A673 (cell line): ENCODE measurements around the gene ROR2. TPM values are rescaled to one million over a fixed set of nuclear protein-coding genes. Genes with fewer than 3 reads are reported as not detected.

Experiments used
- BruUV-seq: library from RNA; stranded (reverse); fragments of 400-500 nt; replicated peaks from 2 replicates; lab custom pipeline; 2021; lab: Mats Ljungman, UMichigan
- CTCF ChIA-PET: fragments of 300-600 bp; sonication (Branson Sonifier 250); formaldehyde crosslinking; loops from one replicate; lab custom pipeline; 2022; ENCODE audit warnings: antibody characterized with exemption; lab: Charles Lee
- POLR2A ChIA-PET: fragments of 300-600 bp; sonication (Branson Sonifier 250); formaldehyde crosslinking; loops from one replicate; lab custom pipeline; 2022; ENCODE audit warnings: antibody characterized with exemption; ENCODE audit not compliant: low non-redundant PET; lab: Charles Lee
- DNase-seq: peaks from one replicate; pipeline ENCODE4 v3.0.0-alpha.2; 2015; ENCODE audit warnings: low spot score
- H3K27ac ChIP-seq: fragments of 200-600 bp; sonication (generic); 2 replicates; pipeline ENCODE4 v1.5.1; 2016; ENCODE audit warnings: mixed run types, low read depth, mild to moderate bottlenecking, mixed read lengths, antibody characterized with exemption, low read length; ENCODE audit not compliant: poor library complexity, severe bottlenecking
- H3K27me3 ChIP-seq: fragments of 200-600 bp; sonication (generic); replicated peaks from 2 replicates; pipeline ENCODE4 v1.6.1; 2017; ENCODE audit warnings: mixed run types, low read depth, mild to moderate bottlenecking, mixed read lengths, antibody characterized with exemption, low read length; ENCODE audit not compliant: insufficient read depth, poor library complexity
- H3K36me3 ChIP-seq: fragments of 200-600 bp; sonication (generic); 2 replicates; pipeline ENCODE4 v1.6.1; 2016; ENCODE audit warnings: mixed run types, mild to moderate bottlenecking, mixed read lengths, antibody characterized with exemption, low read length; ENCODE audit not compliant: insufficient read depth, poor library complexity, severe bottlenecking
- H3K4me1 ChIP-seq: fragments of 200-600 bp; sonication (generic); 2 replicates; pipeline ENCODE4 v1.6.1; 2017; ENCODE audit warnings: mixed run types, mild to moderate bottlenecking, mixed read lengths, antibody characterized with exemption, low read length; ENCODE audit not compliant: insufficient read depth, poor library complexity, severe bottlenecking
- H3K4me3 ChIP-seq: fragments of 200-600 bp; sonication (generic); 2 replicates; pipeline ENCODE4 v1.5.1; 2016; ENCODE audit warnings: low read depth, mixed run types, mild to moderate bottlenecking, mixed read lengths, low read length; ENCODE audit not compliant: poor library complexity, severe bottlenecking
- H3K9me3 ChIP-seq: fragments of 200-600 bp; sonication (generic); 2 replicates; pipeline ENCODE4 v1.6.1; 2016; ENCODE audit warnings: mixed run types, low read depth, mild to moderate bottlenecking, mixed read lengths, antibody characterized with exemption, low read length; ENCODE audit not compliant: poor library complexity, severe bottlenecking
- EZH2 ChIP-seq: fragments of 200-600 bp; sonication (generic); IDR thresholded peaks from 2 replicates; pipeline ENCODE4 v1.6.1; 2017; ENCODE audit warnings: borderline replicate concordance, low read depth, mild to moderate bottlenecking, mixed read lengths, antibody characterized with exemption, low read length; ENCODE audit not compliant: poor library complexity, severe bottlenecking
- intact Hi-C: fragments of 100-400 bp; cut with micrococcal nuclease; formaldehyde crosslinking; loops from one replicate; pipeline ENCODE4 v1.10.0; 2022; ENCODE audit not compliant: unreplicated experiment
- total RNA-seq: library from RNA; stranded (reverse); gene quantifications from 2 replicates; pipeline ENCODE4 v1.2.3, GENCODE V29; 2021
- TF ChIP-seq, protein P1 (sequence below): fragments of 300-800, 200-600 bp; sonication (generic); conservative IDR thresholded peaks from 2 replicates; pipeline ENCODE4 v1.5.1; 2017; ENCODE audit warnings: low read depth, mild to moderate bottlenecking, antibody characterized with exemption, low read length, moderate library complexity, mixed read lengths

Gene ROR2
- total RNA-seq, 1 experiment from 2014 or later = 12.3 TPM

DNA sequence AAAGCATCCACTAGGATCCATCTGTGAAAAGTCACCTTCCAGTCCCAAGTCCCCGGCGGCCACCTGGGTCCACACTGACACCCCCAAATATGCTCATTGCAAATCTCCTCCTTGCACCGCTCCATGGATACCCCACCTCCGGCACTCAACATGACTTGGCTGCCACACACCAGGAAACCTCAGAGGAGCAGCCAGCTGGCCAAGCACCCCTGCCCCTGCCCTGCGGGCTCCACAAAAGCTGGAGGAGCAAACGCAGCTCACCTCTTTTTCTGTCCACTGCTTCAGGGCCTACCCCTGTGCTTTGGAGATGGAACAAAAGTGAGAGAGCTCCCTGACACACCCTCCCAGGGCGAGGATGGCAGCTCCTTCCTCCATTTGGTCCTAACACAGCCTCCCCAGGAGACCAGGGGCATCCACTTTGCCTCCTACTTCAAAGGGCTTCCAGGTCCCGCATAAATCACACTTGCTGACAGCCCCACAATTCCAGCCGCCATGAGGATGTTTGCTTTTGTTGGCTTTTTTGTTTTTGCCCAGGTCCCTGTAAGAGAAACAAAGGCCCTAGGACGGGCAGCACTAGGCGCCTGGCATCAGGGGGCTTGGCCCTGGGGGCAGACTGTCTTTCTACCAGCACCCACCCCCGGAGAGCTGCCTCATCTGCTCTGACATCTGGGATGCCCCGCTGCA is 14.8 kb downstream of the ROR2 start:
- no peak for TF ChIP-seq EZH2
- TF ChIP-seq, protein P1, sequence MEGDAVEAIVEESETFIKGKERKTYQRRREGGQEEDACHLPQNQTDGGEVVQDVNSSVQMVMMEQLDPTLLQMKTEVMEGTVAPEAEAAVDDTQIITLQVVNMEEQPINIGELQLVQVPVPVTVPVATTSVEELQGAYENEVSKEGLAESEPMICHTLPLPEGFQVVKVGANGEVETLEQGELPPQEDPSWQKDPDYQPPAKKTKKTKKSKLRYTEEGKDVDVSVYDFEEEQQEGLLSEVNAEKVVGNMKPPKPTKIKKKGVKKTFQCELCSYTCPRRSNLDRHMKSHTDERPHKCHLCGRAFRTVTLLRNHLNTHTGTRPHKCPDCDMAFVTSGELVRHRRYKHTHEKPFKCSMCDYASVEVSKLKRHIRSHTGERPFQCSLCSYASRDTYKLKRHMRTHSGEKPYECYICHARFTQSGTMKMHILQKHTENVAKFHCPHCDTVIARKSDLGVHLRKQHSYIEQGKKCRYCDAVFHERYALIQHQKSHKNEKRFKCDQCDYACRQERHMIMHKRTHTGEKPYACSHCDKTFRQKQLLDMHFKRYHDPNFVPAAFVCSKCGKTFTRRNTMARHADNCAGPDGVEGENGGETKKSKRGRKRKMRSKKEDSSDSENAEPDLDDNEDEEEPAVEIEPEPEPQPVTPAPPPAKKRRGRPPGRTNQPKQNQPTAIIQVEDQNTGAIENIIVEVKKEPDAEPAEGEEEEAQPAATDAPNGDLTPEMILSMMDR = no peak
- Histone ChIP-seq H3K27me3 (no peaks in the 10 kb centered on the region), H3K4me3 (no peak overlapping the region), H3K27ac (no peak overlapping the region), H3K36me3 (no peaks in the 10 kb centered on the region), H3K9me3 (peaks cover 20% of the 10 kb centered on the region), H3K4me1 (peaks cover 4% of the 10 kb centered on the region)
- no TSS peak for BruUV-seq
- no peak for DNase-seq
- intact Hi-C loops = no loop called here
- CTCF ChIA-PET = interaction anchor here (0.7 to 2.2 kb wide), 2 partner anchors 15 to 16 kb away, joined by 4 to 6 read pairs; partner anchors contain the start of gene ROR2
- POLR2A ChIA-PET = no interaction called here

DNA sequence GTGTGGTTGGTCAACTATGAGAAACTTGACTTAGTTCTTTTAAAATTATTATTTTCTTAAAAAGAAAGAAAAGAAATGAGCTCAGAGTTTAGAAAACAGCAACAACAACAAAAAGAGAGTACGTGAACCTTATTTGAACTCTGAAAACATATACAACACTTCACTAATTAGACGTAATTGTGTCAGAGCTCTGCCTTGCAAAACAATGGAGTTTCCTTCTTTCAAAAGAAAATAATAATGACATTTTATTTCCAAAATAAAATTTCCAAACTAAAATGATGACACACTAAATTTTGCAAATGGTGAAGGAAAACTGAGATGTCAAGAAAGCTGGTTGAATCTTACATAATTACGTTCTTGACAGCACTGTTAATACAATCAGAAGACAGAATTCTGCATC is 15.4 kb downstream of the ROR2 start:
- no peak overlapping the region for H3K27ac ChIP-seq
- no TSS peak for BruUV-seq
- H3K9me3 ChIP-seq = peaks cover 26% of the 10 kb centered on the region
- ChIA-PET POLR2A (interaction anchor here (0.6 kb wide), 1 partner anchor 1032 kb away, joined by 3 read pairs; no protein-coding TSS in a partner anchor), CTCF (interaction anchor here (0.7 to 2.2 kb wide), 2 partner anchors 15 to 17 kb away, joined by 4 to 6 read pairs; partner anchors contain the start of gene ROR2)
- no peaks in the 10 kb centered on the region for H3K27me3 ChIP-seq
- no peak overlapping the region for H3K4me3 ChIP-seq
- TF ChIP-seq, protein P1 = no peak
- no peak for TF ChIP-seq EZH2
- DNase-seq = no peak
- H3K36me3 ChIP-seq = no peaks in the 10 kb centered on the region
- intact Hi-C loops = no loop called here
- H3K4me1 ChIP-seq = peaks cover 4% of the 10 kb centered on the region

DNA sequence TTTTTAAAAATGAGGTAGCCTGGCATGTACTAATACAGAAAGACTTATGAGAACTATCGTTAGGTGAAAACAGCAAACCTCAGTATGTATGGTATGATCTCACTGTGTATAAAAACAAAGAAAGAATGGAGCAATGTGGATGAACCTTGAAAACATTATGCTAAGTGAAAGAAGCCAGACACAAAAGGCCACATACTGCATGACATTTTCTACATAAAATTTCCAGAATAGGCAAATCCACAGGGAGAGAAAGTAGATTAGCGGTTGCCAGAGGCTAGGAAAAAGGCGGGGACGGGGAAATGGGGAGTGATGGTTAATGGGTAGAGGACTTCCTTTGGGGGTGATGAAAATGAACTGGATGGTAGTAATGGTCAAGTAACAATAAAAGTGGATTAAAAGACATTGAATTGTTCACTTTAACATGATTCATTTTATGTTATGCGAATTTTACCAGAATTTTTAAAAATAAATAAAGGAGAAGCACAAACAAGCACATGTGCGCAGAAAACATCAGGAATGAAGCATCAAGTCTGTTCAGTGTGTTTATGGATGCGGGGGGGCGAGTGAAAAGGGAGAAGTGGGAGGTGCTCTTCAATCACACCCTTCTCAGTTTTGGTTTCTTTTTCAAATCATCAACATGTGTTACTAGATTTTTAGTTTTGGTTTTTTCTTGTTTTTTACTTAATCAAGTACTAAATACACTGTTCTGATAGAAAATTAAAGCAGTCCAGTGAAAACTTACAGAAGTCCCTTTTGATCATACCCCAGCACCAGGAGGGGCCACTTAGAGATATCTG is 16.3 kb downstream of the ROR2 start:
- H3K9me3 ChIP-seq = peaks cover 32% of the 10 kb centered on the region
- no peaks in the 10 kb centered on the region for H3K36me3 ChIP-seq
- BruUV-seq = no TSS peak
- no peaks in the 10 kb centered on the region for H3K27me3 ChIP-seq
- H3K4me1 ChIP-seq = peaks cover 4% of the 10 kb centered on the region
- CTCF ChIA-PET = interaction anchor here (2.2 kb wide), 1 partner anchor 16 kb away, joined by 6 read pairs; the partner anchor contains the start of gene ROR2
- no peak overlapping the region for H3K27ac ChIP-seq
- no peak for TF ChIP-seq EZH2
- TF ChIP-seq, protein P1 = no peak
- POLR2A ChIA-PET = interaction anchor here (0.6 kb wide), 1 partner anchor 1033 kb away, joined by 3 read pairs; no protein-coding TSS in a partner anchor
- no peak overlapping the region for H3K4me3 ChIP-seq
- intact Hi-C loops = no loop called here
- peak; percentile 30 for DNase-seq
